HG03354 (cell line): ENCODE measurements around the gene RBMX.
A peak's percentile ranks its signal among the peaks of the same experiment; 100 is the strongest.
"Not testable (repeated sequence)": the region's sequence is repeated elsewhere in the genome, so short reads cannot be mapped to it uniquely, and the experiment has no call there.

Experiments
- ATAC-seq: cut with Tn5 transposase; IDR thresholded peaks from one replicate; pipeline ENCODE4 v1.9.1; 2021; ENCODE audit warnings: mild to moderate bottlenecking; ENCODE audit not compliant: unreplicated experiment, poor library complexity, severe bottlenecking

Gene RBMX

DNA sequence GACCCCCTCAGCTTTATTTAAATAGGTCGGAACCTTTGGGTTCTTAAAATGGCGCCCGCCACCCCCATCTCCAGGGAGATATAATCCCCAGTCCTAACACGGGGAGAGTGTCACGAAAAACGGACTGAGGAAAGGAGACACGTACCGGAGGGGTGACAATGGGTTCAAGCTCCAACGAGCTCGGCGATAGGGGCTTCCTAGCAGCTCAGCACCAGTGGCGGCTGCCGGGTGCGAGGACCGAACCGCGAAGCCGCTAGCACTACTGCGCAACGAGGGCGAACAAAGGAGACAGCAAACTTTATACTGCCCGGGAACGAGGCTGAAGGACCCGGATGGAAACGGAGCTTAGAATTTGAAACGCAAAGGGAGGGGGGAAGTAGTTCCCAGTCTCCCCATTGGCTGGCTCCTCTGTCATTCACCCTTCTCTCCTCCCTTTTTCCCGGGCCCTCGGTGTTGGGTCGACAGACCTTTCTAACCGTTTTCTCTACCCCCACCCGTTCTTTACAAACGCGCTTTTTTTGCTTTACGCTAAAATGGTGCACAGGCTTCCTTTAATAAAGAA, at the start of gene RBMX:
Gene RBMX, minus strand, starts transcription at position 274 of the 562 bp plus-strand sequence. CDS start 1,298 bp downstream, outside the sequence.
- ATAC-seq = peak; percentile 96

GRCh38 chrX:136921438-136921837, 40.9 kb upstream of the RBMX start:
- ATAC-seq = not testable (repeated sequence)

DNA sequence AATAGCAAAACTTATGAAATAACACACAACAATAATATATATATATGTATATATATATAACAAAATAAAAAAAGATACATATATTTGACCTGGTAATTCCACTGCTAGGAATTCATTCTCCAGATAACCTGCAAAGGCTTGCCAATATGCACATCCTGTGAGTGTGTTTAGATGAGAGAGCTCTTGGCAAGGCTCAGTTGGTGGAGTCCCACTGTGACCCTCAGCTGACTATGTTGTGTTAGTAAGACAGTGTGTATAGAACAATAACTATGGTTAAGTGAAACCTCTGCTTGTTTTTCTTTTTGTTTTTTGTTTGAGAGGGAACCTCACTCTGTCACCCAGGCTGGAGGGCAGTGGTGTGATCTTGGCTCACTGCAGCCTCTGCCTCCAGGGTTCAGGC, 39.5 kb upstream of the RBMX start:
- no peak for ATAC-seq

DNA sequence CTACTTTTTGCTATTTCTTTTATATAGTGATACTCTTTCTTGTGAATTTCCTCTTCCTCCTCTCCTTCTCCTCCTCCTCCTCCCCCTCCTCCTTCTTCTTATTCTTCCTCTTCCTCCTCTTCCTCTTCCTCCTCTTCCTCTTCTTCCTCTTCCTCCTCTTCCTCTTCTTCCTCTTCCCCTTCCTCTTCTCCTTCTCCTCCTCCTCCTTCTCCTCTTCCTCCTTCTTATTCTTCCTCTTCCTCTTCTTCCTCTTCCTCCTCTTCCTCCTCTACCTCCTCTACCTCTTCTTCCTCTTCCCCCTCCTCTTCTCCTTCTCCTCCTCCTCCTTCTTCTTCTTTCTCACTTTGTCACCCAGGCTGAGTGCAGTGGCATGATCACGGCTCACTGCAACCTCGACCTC, 36.3 kb upstream of the RBMX start:
- ATAC-seq = no peak

GRCh38 chrX:136911661-136912060, 31.1 kb upstream of the RBMX start:
- ATAC-seq = not testable (repeated sequence)

DNA sequence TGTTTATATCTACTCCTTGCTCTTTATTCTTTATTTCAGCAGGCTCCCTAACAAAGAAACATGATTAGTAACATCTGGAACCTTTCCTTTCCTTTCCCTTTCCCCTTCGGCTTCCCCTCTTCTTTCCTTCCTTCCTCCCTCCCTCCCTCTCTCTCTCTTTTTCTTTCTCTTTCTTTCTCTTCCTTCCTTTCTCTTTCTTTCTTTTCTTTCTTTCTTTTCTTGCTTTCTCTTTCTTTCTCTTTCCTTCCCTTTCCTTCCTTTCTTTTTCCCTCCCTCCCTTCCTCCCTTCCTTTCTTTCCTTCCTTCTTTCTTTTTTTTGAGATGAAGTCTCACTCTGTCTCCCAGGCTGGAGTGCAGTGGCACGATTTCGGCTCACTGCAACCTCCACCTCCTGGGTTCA, 30.7 kb upstream of the RBMX start:
- ATAC-seq = no peak

DNA sequence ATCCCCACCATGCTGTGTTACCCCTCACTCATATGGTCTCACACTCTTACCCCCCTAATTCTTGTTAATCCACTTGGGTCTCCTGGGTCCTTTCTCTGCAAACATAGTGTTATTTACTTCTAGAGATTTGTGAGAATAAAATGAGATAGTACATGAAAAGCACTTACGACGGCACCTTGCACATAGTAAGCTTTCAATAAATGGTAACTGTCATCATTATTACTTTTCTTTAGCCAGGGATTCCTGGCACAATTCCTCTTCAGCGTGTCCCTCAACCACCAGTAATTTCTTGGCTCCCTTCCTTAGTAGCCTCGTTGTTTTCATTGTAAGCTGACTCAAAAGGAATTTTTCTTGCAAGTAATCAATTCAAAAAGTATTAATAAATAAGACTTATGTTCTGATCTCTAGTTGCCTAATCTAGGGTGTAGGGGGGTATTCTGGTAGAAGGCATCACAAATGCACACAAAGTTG, 30.1 kb upstream of the RBMX start:
- ATAC-seq = no peak

DNA sequence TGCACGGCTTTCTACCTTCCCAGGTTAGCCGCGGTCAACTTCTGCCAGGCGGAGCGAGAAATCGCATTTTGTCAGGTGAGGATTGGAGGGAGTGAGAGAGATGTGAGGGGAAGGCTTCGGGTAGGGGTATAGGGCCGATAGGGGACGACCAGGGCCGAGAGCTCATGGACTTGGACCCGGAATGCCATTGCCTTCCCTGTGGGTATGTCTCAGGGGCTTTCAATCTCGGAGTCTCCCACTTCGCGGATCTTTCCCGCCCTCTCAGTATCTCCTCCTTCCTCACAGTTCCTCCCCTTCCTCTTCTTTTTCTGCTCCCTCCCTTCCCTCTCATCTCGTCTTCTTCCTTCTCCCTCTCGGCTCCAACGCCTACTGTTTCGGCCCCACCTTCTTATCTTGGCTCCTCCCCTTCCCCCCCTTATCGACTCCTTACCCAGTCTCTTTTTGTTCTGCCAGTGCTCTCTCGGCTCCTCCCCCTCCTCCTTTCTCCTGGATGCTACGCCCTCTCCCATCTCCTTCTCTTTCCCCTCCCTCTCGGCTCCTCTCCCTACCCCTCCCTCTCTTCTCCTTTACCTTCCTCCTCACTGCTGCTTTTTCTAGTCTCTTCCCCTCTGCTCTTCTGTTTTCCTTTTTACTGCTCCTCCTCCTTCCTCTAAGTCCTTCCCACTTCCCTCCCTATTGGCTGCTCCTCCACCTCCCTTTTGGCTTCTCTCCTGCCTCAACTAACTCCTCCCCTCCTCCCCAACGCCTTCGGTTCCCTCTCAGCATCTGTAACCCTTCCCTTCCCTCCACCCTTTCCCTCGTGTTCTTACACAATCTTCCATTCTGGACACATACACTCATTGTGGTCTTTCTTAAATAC, 29.4 kb upstream of the RBMX start:
- peak; percentile 73 for ATAC-seq

DNA sequence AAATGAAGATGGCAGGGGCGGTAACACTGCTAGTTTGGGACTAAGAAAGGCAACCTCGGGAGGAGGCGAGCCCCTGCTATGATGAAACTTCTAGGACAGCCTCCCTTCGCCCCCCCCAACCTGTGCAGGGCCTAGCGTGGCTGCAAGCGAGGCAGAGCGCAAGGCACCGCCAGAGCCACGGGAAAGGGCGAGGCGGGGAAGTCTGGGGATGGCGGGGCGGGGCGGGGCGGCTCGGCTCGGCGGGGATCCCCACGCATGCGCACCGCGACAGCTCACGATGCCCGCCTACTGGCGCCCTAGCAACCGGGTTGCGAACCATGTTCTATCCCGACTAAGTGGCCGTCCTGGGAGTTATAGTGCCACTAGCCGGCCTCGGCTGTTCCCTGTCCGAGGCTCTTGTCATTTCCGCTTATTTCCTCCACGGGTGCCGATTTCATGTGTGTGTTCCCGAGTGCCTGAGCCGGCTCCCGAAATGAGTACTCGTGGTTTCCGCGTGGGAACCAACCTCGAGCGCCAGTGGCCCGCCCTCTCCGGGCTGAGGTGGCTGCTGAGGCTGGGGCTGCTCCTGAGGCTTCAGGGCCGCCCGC, 28.7 kb upstream of the RBMX start:
- peak; percentile 76 for ATAC-seq

GRCh38 chrX:136907621-136908020, 27.1 kb upstream of the RBMX start:
- no peak for ATAC-seq

DNA sequence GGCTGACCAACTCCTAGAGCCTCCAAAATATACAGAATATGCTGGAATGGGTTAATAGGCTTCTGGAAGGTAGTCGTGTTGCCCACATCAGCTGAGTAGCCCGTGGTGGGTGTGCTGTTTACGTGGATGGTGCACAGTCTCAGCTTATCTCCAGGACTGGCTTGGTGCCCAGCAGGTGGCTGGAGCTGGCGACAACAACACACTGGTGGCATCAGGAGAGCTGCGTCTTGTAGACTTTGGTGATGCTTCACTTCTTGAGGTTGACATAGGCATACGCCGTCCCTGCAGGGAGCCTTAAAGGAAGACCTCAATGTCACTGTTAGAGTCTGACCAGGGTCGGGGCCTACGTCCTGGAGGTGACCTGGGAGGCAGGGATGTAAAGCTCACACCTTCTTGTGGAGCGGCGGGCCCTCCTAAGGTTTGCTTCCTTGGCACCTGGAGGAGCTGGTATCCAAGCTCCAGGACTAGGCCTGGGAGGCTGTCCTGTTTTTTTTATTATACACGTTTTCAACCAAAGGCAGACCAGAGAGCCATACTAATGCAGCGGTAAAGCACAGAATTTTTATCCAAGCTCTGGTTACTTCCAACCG, 26.5 kb upstream of the RBMX start:
- no peak for ATAC-seq

- not testable (repeated sequence) for ATAC-seq
Observed at GRCh38 chrX:136904067-136904466, 23.5 kb upstream of the RBMX start.

GRCh38 chrX:136900071-136900470, 19.5 kb upstream of the RBMX start:
- ATAC-seq = not testable (repeated sequence)

GRCh38 chrX:136899221-136899620, 18.7 kb upstream of the RBMX start:
- ATAC-seq = no peak

- not testable (repeated sequence) for ATAC-seq
Observed at GRCh38 chrX:136898752-136899151, 18.2 kb upstream of the RBMX start.

- no peak for ATAC-seq
Observed at GRCh38 chrX:136896121-136896914, 15.8 kb upstream of the RBMX start.

- no peak for ATAC-seq
Observed at GRCh38 chrX:136892412-136892811, 11.9 kb upstream of the RBMX start.

DNA sequence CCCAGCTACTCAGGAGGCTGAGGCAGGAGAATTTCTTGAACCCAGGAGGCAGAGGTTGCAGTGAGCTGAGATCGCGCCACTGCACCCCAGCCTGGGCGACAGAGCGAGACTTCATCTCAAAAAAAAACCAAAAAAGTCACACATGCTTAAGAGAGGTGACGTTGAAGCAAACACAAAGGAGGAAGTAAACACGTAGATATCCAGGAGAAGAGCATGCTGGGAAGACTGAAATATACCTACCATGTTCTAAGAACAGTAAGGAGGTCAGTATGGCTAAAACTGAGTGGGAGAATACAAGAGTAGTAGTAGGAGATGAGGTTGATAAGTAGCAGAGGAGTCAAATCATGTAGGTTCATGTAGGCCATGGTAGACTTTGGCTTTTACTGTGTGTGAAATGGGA, 10.1 kb upstream of the RBMX start:
- not testable (repeated sequence) for ATAC-seq

DNA sequence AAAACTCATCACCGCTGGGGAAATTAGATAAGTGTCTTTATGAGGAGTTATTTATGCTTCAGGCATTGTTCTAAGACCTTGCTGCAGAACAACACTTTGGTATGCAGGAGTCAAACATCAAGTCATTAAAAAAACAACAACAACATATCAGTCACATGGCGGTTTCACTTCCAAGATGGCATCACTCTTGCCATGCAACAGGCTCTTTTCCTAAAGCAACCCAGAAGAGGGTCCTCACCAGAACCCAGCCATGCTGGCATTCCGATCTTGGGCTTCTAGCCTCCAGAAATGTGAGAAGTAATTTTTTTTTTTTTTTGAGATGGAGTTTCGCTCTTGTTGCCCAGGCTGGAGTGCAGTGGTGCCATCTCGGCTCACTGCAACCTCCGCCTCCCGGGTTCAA, 8.7 kb upstream of the RBMX start:
- ATAC-seq = no peak

GRCh38 chrX:136880003-136880451, 498 bp downstream of the RBMX start:
- peak; percentile 9 for ATAC-seq
